ENCODE measurements around the gene IGSF23.

DNA sequence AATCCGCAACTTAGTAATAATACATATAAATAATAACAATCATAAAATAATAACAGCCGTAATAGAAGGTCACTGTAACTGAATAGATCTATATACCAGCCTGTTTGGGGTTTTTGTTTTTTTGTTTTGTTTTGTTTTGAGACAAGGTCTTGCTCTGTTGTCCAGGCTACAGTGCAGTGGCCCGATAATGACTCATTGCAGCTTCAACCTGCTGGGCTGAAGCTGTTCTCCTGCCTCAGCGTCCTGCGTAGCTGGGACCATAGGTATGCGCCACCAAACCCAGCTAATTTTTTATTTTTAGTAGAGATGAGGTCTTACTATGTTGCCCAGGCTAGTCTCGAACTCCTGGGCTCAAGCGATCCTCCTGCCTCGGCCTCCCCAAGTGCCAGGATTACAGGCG lies 950 bp downstream of the IGSF23 start:
- TF ChIP-seq CTCF (IDR thresholded peaks at IDR 0.05 in 4 of 5, conservative IDR thresholded peaks at IDR 0.05 in 1 of 5) (no peak), POLR2A (IDR thresholded peaks at IDR 0.05) (no peak)

All from gastrocnemius medialis (tissue), 4 donors.